Neural cell (in vitro differentiated cells): Measurements from ENCODE around the gene CNTLN. TPM values are rescaled to one million over a fixed set of nuclear protein-coding genes. Genes with fewer than 3 reads are reported as not detected.

ENCODE experiments used
- H2AFZ ChIP-seq: fragments of 200-600, 300-800 bp; sonication (generic), shearing (Covaris generic); 2 replicates; pipeline ENCODE4 v1.6.0; 2014; ENCODE audit warnings: low read depth, mild to moderate bottlenecking, antibody characterized with exemption, low read length, moderate library complexity
- H3F3A ChIP-seq: fragments of 200-600 bp; shearing (Covaris generic); 2 replicates; pipeline ENCODE4 v1.6.1; 2016; ENCODE audit warnings: mild to moderate bottlenecking, moderate library complexity, mixed read lengths, antibody characterized with exemption, low read length; ENCODE audit not compliant: insufficient read depth, poor library complexity, severe bottlenecking
- H3K27ac ChIP-seq: fragments of 200-600, 300-800 bp; sonication (generic), shearing (Covaris generic); 2 replicates; pipeline ENCODE4 v1.5.1; 2014; ENCODE audit warnings: mild to moderate bottlenecking, low read length, moderate library complexity
- H3K27me3 ChIP-seq: fragments of 300-800, 200-600 bp; sonication (generic), shearing (Covaris generic); 2 replicates; pipeline ENCODE4 v1.6.0; 2014; ENCODE audit warnings: mild to moderate bottlenecking, low read depth, low read length, moderate library complexity; ENCODE audit not compliant: insufficient read depth
- H3K36me3 ChIP-seq: fragments of 300-800, 200-600 bp; sonication (generic), shearing (Covaris generic); 2 replicates; pipeline ENCODE4 v1.5.1; 2014; ENCODE audit warnings: mild to moderate bottlenecking, antibody characterized with exemption, low read length, moderate library complexity; ENCODE audit not compliant: insufficient read depth
- H3K4me2 ChIP-seq: fragments of 300-800, 200-600 bp; sonication (generic), shearing (Covaris generic); 2 replicates; pipeline ENCODE4 v1.6.0; 2014; ENCODE audit warnings: mild to moderate bottlenecking, low read length
- H3K4me3 ChIP-seq: fragments of 300-800, 200-600 bp; sonication (generic), shearing (Covaris generic); 2 replicates; pipeline ENCODE4 v1.5.1; 2014; ENCODE audit warnings: mild to moderate bottlenecking, low read length, moderate library complexity
- H3K79me2 ChIP-seq: fragments of 200-600 bp; shearing (Covaris generic); replicated peaks from 2 replicates; pipeline ENCODE4 v1.6.0; 2014; ENCODE audit warnings: mild to moderate bottlenecking, low read length, moderate library complexity; ENCODE audit not compliant: insufficient read depth
- H3K9ac ChIP-seq: fragments of 300-800, 200-600 bp; sonication (generic), shearing (Covaris generic); 2 replicates; pipeline ENCODE4 v1.6.1; 2016; ENCODE audit warnings: mild to moderate bottlenecking, low read length, mixed read lengths
- H3K9me2 ChIP-seq: fragments of 200-600 bp; shearing (Covaris generic); 2 replicates; pipeline ENCODE4 v1.6.1; 2016; ENCODE audit warnings: mild to moderate bottlenecking, low read length, mixed read lengths; ENCODE audit not compliant: insufficient read depth
- H3K9me3 ChIP-seq: fragments of 200-600, 300-800 bp; sonication (generic), shearing (Covaris generic); 2 replicates; pipeline ENCODE4 v1.6.1; 2016; ENCODE audit warnings: mild to moderate bottlenecking, mixed run types, low read length, moderate library complexity, mixed read lengths
- H4K20me1 ChIP-seq: fragments of 200-600 bp; shearing (Covaris generic); 2 replicates; pipeline ENCODE4 v1.6.1; 2016; ENCODE audit warnings: mild to moderate bottlenecking, mixed run types; ENCODE audit not compliant: insufficient read depth
- EP300 ChIP-seq: fragments of 450-650 bp; conservative IDR thresholded peaks from 2 replicates; pipeline ENCODE4 v1.6.1; 2014; ENCODE audit warnings: antibody characterized with exemption, mild to moderate bottlenecking, moderate library complexity; ENCODE audit not compliant: poor library complexity, severe bottlenecking
- EZH2 ChIP-seq: fragments of 200-600, 300-800 bp; shearing (Covaris generic), sonication (generic); IDR thresholded peaks from 2 replicates; pipeline ENCODE4 v1.6.1; 2014; ENCODE audit warnings: antibody characterized with exemption, low read length, borderline replicate concordance, mild to moderate bottlenecking; ENCODE audit not compliant: insufficient read depth, poor library complexity, severe bottlenecking
- MXI1 ChIP-seq: fragments of 450-650 bp; conservative IDR thresholded peaks from 2 replicates; pipeline ENCODE4 v1.6.1; 2014; ENCODE audit warnings: antibody characterized with exemption, mild to moderate bottlenecking; ENCODE audit not compliant: poor library complexity, severe bottlenecking
- POLR2AphosphoS5 ChIP-seq: IDR thresholded peaks from 2 replicates; pipeline ENCODE4 v1.6.1; 2012
- RAD21 ChIP-seq: fragments of 450-650 bp; conservative IDR thresholded peaks from 2 replicates; pipeline ENCODE4 v1.6.1; 2014; ENCODE audit warnings: antibody characterized with exemption, mild to moderate bottlenecking, moderate library complexity
- SMC3 ChIP-seq: fragments of 450-650 bp; conservative IDR thresholded peaks from 2 replicates; pipeline ENCODE4 v1.6.1; 2014; ENCODE audit warnings: antibody characterized with exemption, mild to moderate bottlenecking, moderate library complexity; ENCODE audit not compliant: poor library complexity
- TAF1 ChIP-seq: IDR thresholded peaks from 2 replicates; pipeline ENCODE4 v1.6.1; 2012; ENCODE audit warnings: low read depth
- polyA plus RNA-seq: library from polyadenylated mRNA; depleted of rRNA; stranded (reverse); fragments of >200 nt; gene quantifications from 2 replicates; pipeline ENCODE4 v1.2.3, GENCODE V29; 2014
- TF ChIP-seq, protein P1 (sequence below): fragments of 450-650 bp; IDR thresholded peaks from 2 replicates; pipeline ENCODE4 v1.5.1; 2014; ENCODE audit warnings: antibody characterized with exemption, mild to moderate bottlenecking, moderate library complexity; ENCODE audit not compliant: poor library complexity, severe bottlenecking
- TF ChIP-seq, protein P2 (sequence below): IDR thresholded peaks from 2 replicates; pipeline ENCODE4 v1.6.1; 2012; ENCODE audit warnings: borderline replicate concordance

CNTLN gene
- polyA plus RNA-seq, 1 donor from 2014 or later = 5.0 TPM

- Histone ChIP-seq H4K20me1 (no peaks in the 10 kb centered on the region), H3K9me2 (no peaks in the 10 kb centered on the region), H3K4me2 (no peak overlapping the region), H3K79me2 (no peaks in the 10 kb centered on the region), H3F3A (peaks cover 3% of the 10 kb centered on the region), H3K27me3 (no peaks in the 10 kb centered on the region), H3K9ac (no peak overlapping the region), H3K27ac (no peak overlapping the region), H3K9me3 (no peaks in the 10 kb centered on the region), H2AFZ (no peak overlapping the region), H3K4me3 (no peak overlapping the region), H3K36me3 (no peaks in the 10 kb centered on the region)
- TF ChIP-seq TAF1 (no peak), MXI1 (no peak), EZH2 (no peak), SMC3 (no peak), POLR2AphosphoS5 (no peak), RAD21 (no peak), EP300 (no peak)
- TF ChIP-seq, protein P1, sequence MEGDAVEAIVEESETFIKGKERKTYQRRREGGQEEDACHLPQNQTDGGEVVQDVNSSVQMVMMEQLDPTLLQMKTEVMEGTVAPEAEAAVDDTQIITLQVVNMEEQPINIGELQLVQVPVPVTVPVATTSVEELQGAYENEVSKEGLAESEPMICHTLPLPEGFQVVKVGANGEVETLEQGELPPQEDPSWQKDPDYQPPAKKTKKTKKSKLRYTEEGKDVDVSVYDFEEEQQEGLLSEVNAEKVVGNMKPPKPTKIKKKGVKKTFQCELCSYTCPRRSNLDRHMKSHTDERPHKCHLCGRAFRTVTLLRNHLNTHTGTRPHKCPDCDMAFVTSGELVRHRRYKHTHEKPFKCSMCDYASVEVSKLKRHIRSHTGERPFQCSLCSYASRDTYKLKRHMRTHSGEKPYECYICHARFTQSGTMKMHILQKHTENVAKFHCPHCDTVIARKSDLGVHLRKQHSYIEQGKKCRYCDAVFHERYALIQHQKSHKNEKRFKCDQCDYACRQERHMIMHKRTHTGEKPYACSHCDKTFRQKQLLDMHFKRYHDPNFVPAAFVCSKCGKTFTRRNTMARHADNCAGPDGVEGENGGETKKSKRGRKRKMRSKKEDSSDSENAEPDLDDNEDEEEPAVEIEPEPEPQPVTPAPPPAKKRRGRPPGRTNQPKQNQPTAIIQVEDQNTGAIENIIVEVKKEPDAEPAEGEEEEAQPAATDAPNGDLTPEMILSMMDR = peak; percentile 20
These were observed 267.5 kb downstream of the CNTLN start for GRCh38 chr9:17402309-17402708.

- no peak overlapping the region for H3K27ac ChIP-seq
- TF ChIP-seq EP300 = no peak
- H3K4me3 ChIP-seq = no peak overlapping the region
- H3K27me3 ChIP-seq = no peaks in the 10 kb centered on the region
- H3K4me2 ChIP-seq = no peak overlapping the region
- H4K20me1 ChIP-seq = no peaks in the 10 kb centered on the region
- H3K9me2 ChIP-seq = no peaks in the 10 kb centered on the region
- no peaks in the 10 kb centered on the region for H3K79me2 ChIP-seq
- no peak overlapping the region for H2AFZ ChIP-seq
- H3K9ac ChIP-seq = no peak overlapping the region
- H3K36me3 ChIP-seq = no peaks in the 10 kb centered on the region
- H3F3A ChIP-seq = peaks cover 2% of the 10 kb centered on the region
- no peaks in the 10 kb centered on the region for H3K9me3 ChIP-seq
These were observed 268.7 kb downstream of the CNTLN start for GRCh38 chr9:17403539-17403938.

DNA sequence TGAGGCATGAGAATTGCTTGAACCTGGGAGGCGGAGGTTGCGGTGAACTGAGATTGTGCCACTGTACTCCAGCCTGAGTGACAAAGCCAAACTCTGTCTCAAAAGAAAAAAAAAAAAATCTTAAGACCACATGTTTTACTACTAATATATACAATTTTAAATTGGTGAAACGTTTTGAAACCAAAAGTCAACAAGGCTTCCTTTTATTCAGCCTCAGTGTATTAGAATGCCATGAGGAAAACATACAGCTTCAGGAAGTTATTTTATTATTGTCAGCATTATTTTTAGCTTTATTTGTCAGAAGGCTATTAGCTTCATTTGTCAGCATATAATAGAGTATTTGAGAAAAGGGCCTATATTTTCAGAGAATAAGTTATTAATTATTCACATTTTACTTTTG, 280.1 kb downstream of the CNTLN start:
- Histone ChIP-seq H3K4me3 (no peak overlapping the region), H3K79me2 (no peaks in the 10 kb centered on the region), H3K36me3 (no peaks in the 10 kb centered on the region), H3K27me3 (no peaks in the 10 kb centered on the region), H4K20me1 (no peaks in the 10 kb centered on the region), H3K9me3 (peaks cover 7% of the 10 kb centered on the region), H2AFZ (no peak overlapping the region), H3K4me2 (no peak overlapping the region), H3F3A (no peaks in the 10 kb centered on the region), H3K27ac (no peak overlapping the region), H3K9me2 (no peaks in the 10 kb centered on the region), H3K9ac (no peak overlapping the region)
- TF ChIP-seq RAD21 (no peak), TAF1 (no peak), MXI1 (no peak), POLR2AphosphoS5 (no peak), SMC3 (no peak), EP300 (no peak), EZH2 (no peak)
- TF ChIP-seq, protein P2, sequence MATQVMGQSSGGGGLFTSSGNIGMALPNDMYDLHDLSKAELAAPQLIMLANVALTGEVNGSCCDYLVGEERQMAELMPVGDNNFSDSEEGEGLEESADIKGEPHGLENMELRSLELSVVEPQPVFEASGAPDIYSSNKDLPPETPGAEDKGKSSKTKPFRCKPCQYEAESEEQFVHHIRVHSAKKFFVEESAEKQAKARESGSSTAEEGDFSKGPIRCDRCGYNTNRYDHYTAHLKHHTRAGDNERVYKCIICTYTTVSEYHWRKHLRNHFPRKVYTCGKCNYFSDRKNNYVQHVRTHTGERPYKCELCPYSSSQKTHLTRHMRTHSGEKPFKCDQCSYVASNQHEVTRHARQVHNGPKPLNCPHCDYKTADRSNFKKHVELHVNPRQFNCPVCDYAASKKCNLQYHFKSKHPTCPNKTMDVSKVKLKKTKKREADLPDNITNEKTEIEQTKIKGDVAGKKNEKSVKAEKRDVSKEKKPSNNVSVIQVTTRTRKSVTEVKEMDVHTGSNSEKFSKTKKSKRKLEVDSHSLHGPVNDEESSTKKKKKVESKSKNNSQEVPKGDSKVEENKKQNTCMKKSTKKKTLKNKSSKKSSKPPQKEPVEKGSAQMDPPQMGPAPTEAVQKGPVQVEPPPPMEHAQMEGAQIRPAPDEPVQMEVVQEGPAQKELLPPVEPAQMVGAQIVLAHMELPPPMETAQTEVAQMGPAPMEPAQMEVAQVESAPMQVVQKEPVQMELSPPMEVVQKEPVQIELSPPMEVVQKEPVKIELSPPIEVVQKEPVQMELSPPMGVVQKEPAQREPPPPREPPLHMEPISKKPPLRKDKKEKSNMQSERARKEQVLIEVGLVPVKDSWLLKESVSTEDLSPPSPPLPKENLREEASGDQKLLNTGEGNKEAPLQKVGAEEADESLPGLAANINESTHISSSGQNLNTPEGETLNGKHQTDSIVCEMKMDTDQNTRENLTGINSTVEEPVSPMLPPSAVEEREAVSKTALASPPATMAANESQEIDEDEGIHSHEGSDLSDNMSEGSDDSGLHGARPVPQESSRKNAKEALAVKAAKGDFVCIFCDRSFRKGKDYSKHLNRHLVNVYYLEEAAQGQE = no peak
- TF ChIP-seq, protein P1 = no peak
